Endothelial cell of umbilical vein (primary cell): ENCODE measurements around the gene CENPS.

Source experiments
- POLR2A ChIP-seq: IDR thresholded peaks from 2 replicates; pipeline ENCODE4 v1.6.1; 2012; ENCODE audit warnings: low read depth, mild to moderate bottlenecking, control low read depth, low read length
- POLR2AphosphoS5 ChIP-seq: IDR thresholded peaks from 2 replicates; pipeline ENCODE4 v1.6.1; 2012; ENCODE audit warnings: low read depth, mild to moderate bottlenecking, control low read depth, low read length, moderate library complexity; ENCODE audit not compliant: insufficient read depth
- TF ChIP-seq, protein P1 (sequence below), 2 donors: IDR thresholded peaks; 1 replicate in 1 of 2; 2 replicates in 1 of 2; pipeline ENCODE4 v1.5.1; 2011; ENCODE audit warnings: low read length in 2 of 2, mild to moderate bottlenecking in 2 of 2, moderate library complexity in 2 of 2, control low read depth in 1 of 2, inconsistent platforms in 1 of 2, low read depth in 1 of 2; ENCODE audit not compliant: insufficient read depth in 1 of 2; ENCODE audit errors: extremely low read depth in 1 of 2

DNA sequence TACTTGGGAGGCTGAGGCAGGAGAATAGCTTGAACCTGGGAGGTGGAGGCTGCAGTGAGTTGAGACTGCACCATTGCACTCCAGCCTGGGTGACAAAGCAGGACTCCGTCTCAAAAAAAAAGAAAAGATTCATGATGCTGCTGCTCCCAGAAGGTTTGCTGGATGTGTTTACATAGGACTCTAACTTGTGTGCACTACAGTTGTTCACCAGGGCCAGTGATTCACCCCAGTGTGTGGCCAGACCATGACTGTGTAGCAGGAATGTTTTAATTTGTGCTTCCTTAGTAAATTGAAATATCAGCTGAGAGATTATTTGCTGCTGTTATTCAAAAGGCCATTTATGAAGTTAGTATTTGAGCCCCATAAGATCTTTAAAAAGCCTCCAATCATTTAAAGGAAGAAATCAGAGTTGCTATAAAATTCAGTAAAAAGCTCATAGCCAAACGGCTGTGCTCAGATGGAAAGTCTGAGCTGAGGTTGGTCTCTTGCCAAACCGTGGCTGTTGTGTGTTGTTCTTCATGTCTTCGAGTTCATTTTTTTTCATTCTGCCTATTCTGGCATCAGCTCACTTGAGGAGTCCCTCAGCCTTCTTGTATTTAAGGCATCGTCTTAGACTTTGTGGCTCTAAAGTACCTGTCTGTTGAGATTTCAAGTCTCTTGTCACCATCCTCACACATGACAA is 49.5 kb upstream of the CENPS start:
- TF ChIP-seq, protein P1, sequence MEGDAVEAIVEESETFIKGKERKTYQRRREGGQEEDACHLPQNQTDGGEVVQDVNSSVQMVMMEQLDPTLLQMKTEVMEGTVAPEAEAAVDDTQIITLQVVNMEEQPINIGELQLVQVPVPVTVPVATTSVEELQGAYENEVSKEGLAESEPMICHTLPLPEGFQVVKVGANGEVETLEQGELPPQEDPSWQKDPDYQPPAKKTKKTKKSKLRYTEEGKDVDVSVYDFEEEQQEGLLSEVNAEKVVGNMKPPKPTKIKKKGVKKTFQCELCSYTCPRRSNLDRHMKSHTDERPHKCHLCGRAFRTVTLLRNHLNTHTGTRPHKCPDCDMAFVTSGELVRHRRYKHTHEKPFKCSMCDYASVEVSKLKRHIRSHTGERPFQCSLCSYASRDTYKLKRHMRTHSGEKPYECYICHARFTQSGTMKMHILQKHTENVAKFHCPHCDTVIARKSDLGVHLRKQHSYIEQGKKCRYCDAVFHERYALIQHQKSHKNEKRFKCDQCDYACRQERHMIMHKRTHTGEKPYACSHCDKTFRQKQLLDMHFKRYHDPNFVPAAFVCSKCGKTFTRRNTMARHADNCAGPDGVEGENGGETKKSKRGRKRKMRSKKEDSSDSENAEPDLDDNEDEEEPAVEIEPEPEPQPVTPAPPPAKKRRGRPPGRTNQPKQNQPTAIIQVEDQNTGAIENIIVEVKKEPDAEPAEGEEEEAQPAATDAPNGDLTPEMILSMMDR (IDR thresholded peaks at IDR 0.05; ENCODE audit: extremely low read depth in 1 of 2, insufficient read depth in 1 of 2, low read depth in 1 of 2, low read length in 2 of 2): no peak
- TF ChIP-seq POLR2AphosphoS5 (no peak), POLR2A (no peak)
